K562 (cell line): Measurements from ENCODE around the gene ZZZ3. TPM values are rescaled to one million over a fixed set of nuclear protein-coding genes. Genes with fewer than 3 reads are reported as not detected.

Source experiments
- ATAC-seq: fragments of 200-7000 bp; cut with Tn5 transposase; 3 replicates; pipeline ENCODE4 v1.9.1; 2020; ENCODE audit warnings: moderate library complexity
- BruUV-seq: library from RNA; stranded (reverse); fragments of 400-500 nt; replicated peaks from 2 replicates; lab custom pipeline; 2021; lab: Mats Ljungman, UMichigan
- CTCF ChIA-PET: fragments of 300-600 bp; formaldehyde crosslinking; extraction: SDS; loops from one replicate; lab custom pipeline; 2021; ENCODE audit warnings: low intra/inter-chr PET ratio; lab: Yijun Ruan, JAX
- POLR2A ChIA-PET: fragments of 300-600, 350-650 bp; sonication (Branson Sonifier 250); formaldehyde crosslinking; extraction: SDS; loops from one replicate; lab custom pipeline; 2021; ENCODE audit warnings: antibody characterized with exemption, inconsistent platforms; lab: Yijun Ruan, JAX
- DNase-seq, 4 experiments: peaks; one replicate each; pipeline versions ENCODE4 v3.0.0 to v3.0.0-alpha.2; 2011 to 2018; ENCODE audit warnings: low spot score in 3 of 4, mixed read lengths in 3 of 4; ENCODE audit errors: extremely low read depth in 1 of 4
- FAIRE-seq: peaks from 2 replicates; lab custom pipeline; 2011; peaks lifted over from hg19 to GRCh38; lab: Jason Lieb, UNC
- H2AFZ ChIP-seq: 2 replicates; pipeline ENCODE4 v1.6.0; 2011; ENCODE audit warnings: low read depth, low read length, control low read depth, inconsistent platforms
- H3K27ac ChIP-seq: fragments of 200-600 bp; 3 replicates; pipeline ENCODE4 v1.8.0; 2011; ENCODE audit warnings: low read depth, mild to moderate bottlenecking, control low read depth, inconsistent platforms, low read length, moderate library complexity, mixed read lengths; ENCODE audit errors: extremely low read depth
- H3K27me3 ChIP-seq, 2 experiments: fragments of 300-600 bp in 1 of 2; 2 replicates in 1 of 2; 3 replicates in 1 of 2; pipeline versions ENCODE4 v1.6.0 to v1.8.0; 2011; ENCODE audit warnings: inconsistent platforms in 2 of 2, low read length in 2 of 2, mild to moderate bottlenecking in 1 of 2, mixed read lengths in 1 of 2, moderate library complexity in 1 of 2; ENCODE audit not compliant: control insufficient read depth in 2 of 2, insufficient read depth in 2 of 2
- H3K36me3 ChIP-seq: fragments of 300-600 bp; 3 replicates; pipeline ENCODE4 v1.8.0; 2011; ENCODE audit warnings: mild to moderate bottlenecking, low read length, inconsistent platforms; ENCODE audit not compliant: control insufficient read depth, insufficient read depth
- H3K4me1 ChIP-seq, 2 experiments: fragments of 200-600 bp in 1 of 2; replicated peaks in 1 of 2; 2 replicates in 1 of 2; 3 replicates in 1 of 2; pipeline versions ENCODE4 v1.5.1 to v1.8.0; 2011; ENCODE audit warnings: inconsistent platforms in 2 of 2, low read length in 2 of 2, mild to moderate bottlenecking in 1 of 2, mixed read lengths in 1 of 2, moderate library complexity in 1 of 2; ENCODE audit not compliant: control insufficient read depth in 2 of 2, insufficient read depth in 2 of 2
- H3K4me2 ChIP-seq: 2 replicates; pipeline ENCODE4 v1.6.1; 2011; ENCODE audit warnings: low read length, control low read depth, inconsistent platforms, mixed read lengths; ENCODE audit not compliant: insufficient read depth
- H3K4me3 ChIP-seq: fragments of 200-600 bp; sonication (generic), shearing (Covaris generic); 2 replicates; pipeline ENCODE4 v1.5.1; 2016; ENCODE audit warnings: control low read depth, inconsistent platforms
- H3K79me2 ChIP-seq: fragments of 200-600 bp; 3 replicates; pipeline ENCODE4 v1.8.0; 2011; ENCODE audit warnings: low read length, inconsistent platforms; ENCODE audit not compliant: control insufficient read depth, insufficient read depth
- H3K9ac ChIP-seq, 2 experiments: 2 replicates each; pipeline versions ENCODE4 v1.6.0 to v1.6.1; 2011; ENCODE audit warnings: low read depth in 2 of 2, low read length in 2 of 2, control low read depth in 1 of 2, inconsistent platforms in 1 of 2, mild to moderate bottlenecking in 1 of 2, mixed read lengths in 1 of 2; ENCODE audit not compliant: insufficient read depth in 1 of 2
- H3K9me1 ChIP-seq: one replicate; pipeline ENCODE4 v1.6.0; 2011; ENCODE audit warnings: inconsistent platforms, mild to moderate bottlenecking, low read length, moderate library complexity; ENCODE audit not compliant: control insufficient read depth, insufficient read depth
- H3K9me3 ChIP-seq: replicated peaks from 2 replicates; pipeline ENCODE4 v1.5.1; 2011; ENCODE audit warnings: low read depth, low read length, inconsistent platforms; ENCODE audit not compliant: control insufficient read depth, insufficient read depth
- H4K20me1 ChIP-seq: replicated peaks from 2 replicates; pipeline ENCODE4 v1.6.1; 2011; ENCODE audit warnings: low read length, inconsistent platforms, mixed read lengths; ENCODE audit not compliant: control insufficient read depth, insufficient read depth
- C11orf30 ChIP-seq: fragments of 450-650 bp; IDR thresholded peaks from 2 replicates; pipeline ENCODE4 v1.6.1; 2016; ENCODE audit warnings: low read depth, mild to moderate bottlenecking
- CBX5 ChIP-seq: IDR thresholded peaks from 2 replicates; pipeline ENCODE4 v1.6.1; 2014; ENCODE audit warnings: low read depth, borderline replicate concordance
- CCAR2 ChIP-seq: fragments of 200-400 bp; formaldehyde crosslinking; IDR thresholded peaks from 2 replicates; pipeline ENCODE4 v1.6.1; 2017; ENCODE audit warnings: mild to moderate bottlenecking, low read depth, low read length
- CCNT2 ChIP-seq: IDR thresholded peaks from 2 replicates; pipeline ENCODE4 v1.6.1; 2011; ENCODE audit warnings: borderline replicate concordance, low read depth, mild to moderate bottlenecking, moderate library complexity, mixed read lengths, low read length; ENCODE audit not compliant: insufficient read length; ENCODE audit errors: extremely low read depth
- ETV5 ChIP-seq: sonication (generic); formaldehyde crosslinking; IDR thresholded peaks from 2 replicates; pipeline ENCODE4 v1.4.0; 2020; ENCODE audit warnings: low read depth, mild to moderate bottlenecking, missing genetic modification reagents
- HOXB6 ChIP-seq: fragments of 250-450 bp; sonication (Bioruptor Pico); IDR thresholded peaks from 2 replicates; pipeline ENCODE4 v1.5.1; 2022; ENCODE audit warnings: mild to moderate bottlenecking, borderline replicate concordance
- NELFE ChIP-seq: IDR thresholded peaks from 2 replicates; pipeline ENCODE4 v1.6.1; 2011; ENCODE audit warnings: mild to moderate bottlenecking; ENCODE audit not compliant: insufficient read depth, insufficient read length
- YY1 ChIP-seq, 3 experiments: IDR thresholded peaks; 2 replicates each; pipeline ENCODE4 v1.6.1; 2011; ENCODE audit warnings: low read length in 2 of 3, mild to moderate bottlenecking in 2 of 3, moderate library complexity in 2 of 3, borderline replicate concordance in 1 of 3, control low read depth in 1 of 3, low read depth in 1 of 3; ENCODE audit not compliant: insufficient read depth in 3 of 3, insufficient replicate concordance in 2 of 3, control insufficient read depth in 1 of 3, insufficient read length in 1 of 3; ENCODE audit errors: extremely low read depth in 1 of 3
- WGBS: fragments of 100-300 bp; shearing (Covaris generic); methylation state at CpG from one replicate; pipeline ENCODE4 v1.1.6; 2016; ENCODE audit warnings: low coverage, mixed read lengths; ENCODE audit not compliant: insufficient coverage; ENCODE audit errors: missing lambda C conversion rate; 5-methylcytosine and 5-hydroxymethylcytosine counted together
- in situ Hi-C: fragments of 300-500 bp; cut with MboI; formaldehyde crosslinking; loops from 4 replicates; pipeline ENCODE4 v1.15.0; 2018; ENCODE audit warnings: inconsistent platforms, mixed read lengths
- intact Hi-C: fragments of 100-400 bp; cut with micrococcal nuclease; formaldehyde crosslinking; loops from 2 replicates; pipeline ENCODE4 v1.14.2; 2022
- polyA plus RNA-seq, 8 experiments: library from polyadenylated mRNA; depleted of rRNA in 4 of 8; stranded (reverse) in 5 of 8; unstranded in 3 of 8; fragments of >200 nt; fragmentation: Nextera tagmentation in 2 of 8; fragmentation: Illumina TruSeq in 1 of 8; extraction: Ambion mirVana in 2 of 8; extraction: Trizol in 1 of 8; gene quantifications; 2 replicates each; pipeline versions ENCODE4 v1.2.1 to v1.2.3, GENCODE V29; 2011 to 2014; ENCODE audit warnings: inconsistent platforms in 1 of 8, missing spikeins in 1 of 8
- total RNA-seq, 7 experiments: library from RNA; depleted of rRNA in 6 of 7; stranded (reverse); fragments of >200 nt in 6 of 7; fragmentation: Illumina TruSeq in 2 of 7; extraction: Trizol in 2 of 7; gene quantifications; 2 replicates each; pipeline versions ENCODE4 v1.2.1 to v1.2.3, GENCODE V29; 2011 to 2021; ENCODE audit warnings: low replicate concordance in 1 of 7
- TF ChIP-seq, protein P1 (sequence below): sonication (generic); formaldehyde crosslinking; IDR thresholded peaks from 2 replicates; pipeline ENCODE4 v1.8.1; 2023; ENCODE audit warnings: mild to moderate bottlenecking, missing genetic modification reagents
- TF ChIP-seq, protein P2 (sequence below): sonication (generic); formaldehyde crosslinking; IDR thresholded peaks from 2 replicates; pipeline ENCODE4 v1.9.0; 2022; ENCODE audit warnings: mild to moderate bottlenecking, missing genetic modification reagents

Gene ZZZ3
- total and polyA plus RNA-seq, 9 of the 15 experiments (the other 6 are each of a cell fraction or from before 2014, with no cell fraction given): 13.9 to 64.0 (median 36.7) TPM

DNA sequence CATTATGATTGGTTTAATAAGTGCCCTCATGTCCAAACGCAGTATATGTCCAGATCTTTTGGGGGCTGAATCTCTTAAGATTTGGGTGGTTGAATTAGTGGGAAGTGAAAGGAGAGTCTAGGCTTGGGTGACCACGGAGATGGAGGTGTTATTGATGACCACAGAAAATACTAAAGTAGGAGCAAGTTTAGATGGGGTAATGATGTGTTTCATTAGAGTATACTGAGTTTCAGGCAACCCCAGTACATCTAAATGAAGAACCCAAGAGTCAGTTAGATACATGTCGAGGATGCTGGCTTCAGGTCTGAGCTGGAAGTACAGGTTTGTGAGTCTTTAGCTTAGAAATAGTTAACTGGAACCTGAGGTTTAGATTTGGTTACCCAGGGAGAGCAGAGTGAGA is 6.5 kb upstream of the ZZZ3 start (continued):
- no peak for TF ChIP-seq NELFE

GRCh38 chr1:77687519-77687906 is 5.1 kb upstream of the ZZZ3 start:
- H3K9ac ChIP-seq: no peak overlapping the region
- H3K27ac ChIP-seq: no peak overlapping the region
- H3K79me2 ChIP-seq: no peaks in the 10 kb centered on the region; the same call in 2 of the 3 replicates
- H3K27me3 ChIP-seq: no peaks in the 10 kb centered on the region
- H4K20me1 ChIP-seq: no peaks in the 10 kb centered on the region
- H3K4me2 ChIP-seq: no peak overlapping the region
- intact Hi-C loops: no loop called here
- H3K36me3 ChIP-seq: no peaks in the 10 kb centered on the region
- WGBS: 52% methylated on average over 4 of the region's 21 CpGs
- no peak for DNase-seq
- H3K9me1 ChIP-seq: no peaks in the 10 kb centered on the region
- no peak for ATAC-seq
- POLR2A ChIA-PET: no interaction called here
- BruUV-seq: no TSS peak
- H3K9me3 ChIP-seq: no peaks in the 10 kb centered on the region
- CTCF ChIA-PET: no interaction called here
- peaks cover 2 to 5% of the 10 kb centered on the region in 2 experiments; a peak in 3 of 5 replicates for H3K4me1 ChIP-seq
- no peak for FAIRE-seq
- TF ChIP-seq, protein P1, sequence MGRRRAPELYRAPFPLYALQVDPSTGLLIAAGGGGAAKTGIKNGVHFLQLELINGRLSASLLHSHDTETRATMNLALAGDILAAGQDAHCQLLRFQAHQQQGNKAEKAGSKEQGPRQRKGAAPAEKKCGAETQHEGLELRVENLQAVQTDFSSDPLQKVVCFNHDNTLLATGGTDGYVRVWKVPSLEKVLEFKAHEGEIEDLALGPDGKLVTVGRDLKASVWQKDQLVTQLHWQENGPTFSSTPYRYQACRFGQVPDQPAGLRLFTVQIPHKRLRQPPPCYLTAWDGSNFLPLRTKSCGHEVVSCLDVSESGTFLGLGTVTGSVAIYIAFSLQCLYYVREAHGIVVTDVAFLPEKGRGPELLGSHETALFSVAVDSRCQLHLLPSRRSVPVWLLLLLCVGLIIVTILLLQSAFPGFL (CRISPR knock-in tag): no peak
- TF ChIP-seq YY1 (IDR thresholded peaks at IDR 0.05; ENCODE audit: borderline replicate concordance in 1 of 3, control insufficient read depth in 1 of 3, extremely low read depth in 1 of 3, insufficient read depth in 3 of 3, insufficient read length in 1 of 3, insufficient replicate concordance in 2 of 3, low read depth in 1 of 3, low read length in 2 of 3): no peak
- TF ChIP-seq HOXB6 (CRISPR knock-in tag): no peak
- TF ChIP-seq CCNT2: no peak
- TF ChIP-seq, protein P2, sequence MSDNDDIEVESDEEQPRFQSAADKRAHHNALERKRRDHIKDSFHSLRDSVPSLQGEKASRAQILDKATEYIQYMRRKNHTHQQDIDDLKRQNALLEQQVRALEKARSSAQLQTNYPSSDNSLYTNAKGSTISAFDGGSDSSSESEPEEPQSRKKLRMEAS: no peak
- TF ChIP-seq C11orf30: no peak
- TF ChIP-seq CCAR2: no peak
- TF ChIP-seq ETV5 (CRISPR knock-in tag): no peak
- TF ChIP-seq CBX5: no peak
- TF ChIP-seq, all 486 proteins: peak for 0
- no peak overlapping the region for H3K4me3 ChIP-seq
- H2AFZ ChIP-seq: no peak overlapping the region
- in situ Hi-C loops: no loop called here
